NCI-H146 (cell line): ENCODE data around the gene CDC34.
"Not testable (repeated sequence)": the region's sequence is repeated elsewhere in the genome, so short reads cannot be mapped to it uniquely, and the experiment has no call there.

Experiments
- DNase-seq: peaks from one replicate; lab custom pipeline; 2025; lab: John Stamatoyannopoulos, UW

The CDC34 gene

GRCh38 chr19:573519-573825, 41.9 kb downstream of the CDC34 start:
- no peak for DNase-seq

- DNase-seq: no peak
Measured at GRCh38 chr19:574658-575526, 43.3 kb downstream of the CDC34 start.

- DNase-seq: no peak
Measured at GRCh38 chr19:575527-576506, 44.3 kb downstream of the CDC34 start.

DNA sequence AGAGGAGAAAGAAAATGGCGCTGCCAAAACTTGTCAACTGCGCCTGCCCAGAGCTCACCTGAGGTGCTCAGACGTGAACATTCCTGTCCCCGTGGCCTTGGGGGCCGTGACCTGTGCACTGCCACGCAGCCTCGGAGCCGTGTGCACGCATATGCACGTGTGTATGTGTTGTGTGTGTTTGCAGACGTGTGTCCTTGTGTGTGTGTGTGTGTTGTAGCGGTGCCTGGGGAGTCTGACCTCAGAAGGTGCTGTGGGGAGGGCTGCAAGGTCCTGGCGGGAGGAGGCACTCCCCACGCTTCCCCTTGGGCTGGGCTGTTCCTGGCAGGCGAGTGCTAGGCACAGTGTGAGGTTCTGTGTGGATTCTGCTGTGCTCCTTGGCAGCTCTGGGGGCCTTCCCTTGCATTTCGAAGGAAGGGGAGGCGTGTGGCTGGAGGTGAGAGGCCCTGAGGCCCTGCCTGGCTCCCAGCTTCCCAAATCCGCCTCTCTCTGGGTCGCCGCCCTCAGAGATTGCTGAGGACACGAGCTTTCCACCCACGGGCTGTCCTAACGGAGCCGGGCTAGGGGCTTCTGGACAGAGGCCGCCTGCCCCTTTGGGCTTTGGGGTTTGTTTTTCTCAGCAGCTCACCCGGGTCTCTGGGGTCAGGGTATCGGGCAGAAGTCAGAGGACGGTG, 45.3 kb downstream of the CDC34 start:
- DNase-seq: no peak

DNA sequence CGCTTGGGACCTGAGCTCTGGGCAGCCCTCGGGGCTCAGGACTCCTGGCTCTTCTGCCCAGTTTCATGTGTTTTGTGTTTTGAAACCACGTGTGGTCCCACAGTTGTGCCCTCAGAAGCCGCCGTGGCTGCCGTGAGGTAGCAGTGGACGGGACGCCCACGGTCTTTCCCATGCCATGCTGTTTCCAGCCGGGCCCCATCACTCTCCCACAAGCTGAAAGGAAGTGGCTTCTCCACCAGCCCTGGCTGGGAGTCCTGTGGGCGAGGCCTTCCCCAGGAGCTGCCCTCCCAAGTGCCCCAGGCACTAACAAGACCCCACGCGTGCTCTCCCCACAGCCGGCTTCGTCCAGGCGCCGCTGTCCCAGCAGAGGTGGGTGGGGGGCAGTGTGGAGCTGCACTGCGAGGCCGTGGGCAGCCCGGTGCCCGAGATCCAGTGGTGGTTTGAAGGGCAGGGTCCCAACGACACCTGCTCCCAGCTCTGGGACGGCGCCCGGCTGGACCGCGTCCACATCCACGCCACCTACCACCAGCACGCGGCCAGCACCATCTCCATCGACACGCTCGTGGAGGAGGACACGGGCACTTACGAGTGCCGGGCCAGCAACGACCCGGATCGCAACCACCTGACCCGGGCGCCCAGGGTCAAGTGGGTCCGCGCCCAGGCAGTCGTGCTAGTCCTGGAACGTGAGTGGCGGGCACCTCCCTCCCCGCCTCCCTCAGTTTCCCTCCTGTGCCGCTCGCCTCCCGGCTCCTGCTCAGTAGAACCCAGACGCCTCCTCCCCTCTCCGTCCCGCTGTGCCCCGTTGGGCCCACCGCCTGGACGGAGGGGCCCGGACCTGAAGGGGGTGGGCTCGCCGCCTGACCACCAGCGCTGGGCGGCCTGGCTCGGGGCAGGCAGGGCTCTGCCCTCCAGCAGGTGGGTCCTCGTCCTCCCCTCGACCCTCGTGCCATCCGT, 46.2 kb downstream of the CDC34 start:
- no peak for DNase-seq

DNA sequence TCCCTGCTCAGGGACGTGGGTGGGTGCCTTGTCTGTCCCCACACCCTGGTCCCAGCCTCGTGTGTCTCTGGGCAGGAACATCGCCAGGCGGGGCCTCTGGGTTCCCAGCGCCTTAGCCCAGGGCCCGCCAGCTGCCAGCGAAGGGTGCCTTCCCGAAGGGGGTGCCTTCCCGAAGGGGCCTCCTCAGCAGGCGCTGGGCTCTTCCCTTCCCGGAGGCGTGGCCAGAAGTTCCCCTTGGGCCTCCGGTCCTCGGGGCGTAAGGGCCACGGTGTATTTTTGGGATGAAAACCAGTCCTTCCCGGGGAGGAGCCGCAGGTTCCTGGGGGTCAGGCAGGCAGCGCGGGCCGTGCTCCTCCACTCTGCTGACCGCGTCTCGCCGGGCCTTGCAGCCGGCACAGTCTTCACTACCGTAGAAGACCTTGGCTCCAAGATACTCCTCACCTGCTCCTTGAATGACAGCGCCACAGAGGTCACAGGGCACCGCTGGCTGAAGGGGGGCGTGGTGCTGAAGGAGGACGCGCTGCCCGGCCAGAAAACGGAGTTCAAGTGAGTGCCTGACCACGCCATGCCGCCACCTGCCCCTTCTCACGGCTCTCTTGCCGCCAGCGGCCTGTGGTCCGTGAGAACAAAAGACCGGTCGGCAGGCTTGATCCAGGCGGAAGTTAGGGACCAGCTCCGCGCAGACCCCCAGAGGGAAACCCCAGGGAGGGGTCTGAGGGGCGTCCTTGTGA, 47.7 kb downstream of the CDC34 start:
- no peak for DNase-seq

GRCh38 chr19:579842-580155, 48.2 kb downstream of the CDC34 start:
- no peak for DNase-seq

- DNase-seq: no peak
Measured at GRCh38 chr19:580274-580835, 48.8 kb downstream of the CDC34 start.

GRCh38 chr19:581399-582111, 50.0 kb downstream of the CDC34 start:
- no peak for DNase-seq

- DNase-seq: peak; percentile 37
Measured at GRCh38 chr19:582497-583197, 51.1 kb downstream of the CDC34 start.

GRCh38 chr19:583198-583967, 51.8 kb downstream of the CDC34 start:
- DNase-seq: no peak

DNA sequence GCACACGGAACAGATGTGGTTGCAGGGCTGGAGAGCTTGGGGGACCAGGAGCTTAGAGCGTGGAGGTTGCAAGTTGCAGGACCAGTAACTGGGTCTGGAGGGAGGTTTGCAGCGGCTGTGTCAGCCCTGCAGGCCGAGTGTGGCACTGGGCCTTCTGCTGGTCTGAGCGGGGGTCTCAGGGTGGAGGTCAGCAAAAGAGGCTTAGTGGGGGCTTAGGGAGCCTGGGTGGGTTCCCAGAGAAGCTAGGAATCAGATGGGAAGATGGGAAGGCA, 52.3 kb downstream of the CDC34 start:
- no peak for DNase-seq

GRCh38 chr19:584240-585001, 52.9 kb downstream of the CDC34 start:
- no peak for DNase-seq

DNA sequence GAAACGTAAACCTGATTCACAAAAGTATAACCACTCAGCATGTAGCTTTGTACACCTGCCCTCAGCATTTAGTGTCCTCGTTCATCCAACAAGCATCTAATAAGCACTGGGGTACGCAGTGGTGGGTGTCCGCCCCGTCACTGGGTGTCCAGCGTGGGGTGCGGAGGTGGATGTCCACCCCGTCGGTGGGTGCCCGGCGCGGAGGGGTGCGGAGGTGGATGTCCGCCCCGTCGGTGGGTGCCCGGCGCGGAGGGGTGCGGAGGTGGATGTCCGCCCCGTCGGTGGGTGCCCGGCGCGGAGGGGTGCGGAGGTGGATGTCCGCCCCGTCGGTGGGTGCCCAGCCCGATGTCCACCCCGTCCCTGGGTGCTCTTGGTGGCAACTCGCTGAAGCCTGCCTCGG, 53.6 kb downstream of the CDC34 start:
- DNase-seq: not testable (repeated sequence)

GRCh38 chr19:585551-586110, 54.1 kb downstream of the CDC34 start:
- DNase-seq: no peak

DNA sequence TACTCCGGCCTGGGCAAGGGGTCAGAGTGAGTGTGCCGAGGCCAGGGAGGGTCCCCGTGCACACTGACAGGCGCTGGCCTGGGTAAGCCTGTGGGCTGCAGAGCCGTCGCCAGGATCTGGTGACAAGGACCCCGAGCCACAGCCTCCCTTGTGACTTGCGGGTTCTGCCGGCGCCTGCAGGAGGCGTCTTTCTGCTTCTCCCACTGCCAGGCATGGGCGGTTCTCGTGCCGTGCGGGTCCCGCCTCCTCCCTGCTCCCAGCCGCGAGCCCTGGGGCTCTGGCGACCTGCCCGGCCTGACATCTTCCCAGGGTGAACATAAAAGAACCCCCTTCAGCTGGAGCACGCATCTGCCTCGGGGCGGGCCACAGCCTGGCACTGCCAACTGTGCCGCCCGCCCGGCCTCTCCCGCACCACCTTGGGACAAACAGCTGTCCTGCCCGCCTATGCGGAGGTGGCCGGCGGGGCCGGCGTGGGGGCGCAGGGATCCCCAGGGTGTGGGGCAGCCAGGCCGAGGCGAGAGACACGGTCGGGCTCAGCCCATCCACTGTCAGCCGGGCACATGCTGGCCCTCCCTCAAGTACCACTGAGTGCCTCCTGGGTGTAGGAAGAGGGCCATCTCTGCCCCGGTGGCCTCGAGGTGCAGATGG, 56.7 kb downstream of the CDC34 start:
- peak; percentile 82 for DNase-seq
